T-helper 2 cell (primary cell): ENCODE results near the gene ZNF462.

Experiments used
- DNase-seq, 5 experiments: peaks; one replicate each; pipeline versions ENCODE4 v3.0.0 to v3.0.0-alpha.2; 2012 to 2022

The ZNF462 gene

DNA sequence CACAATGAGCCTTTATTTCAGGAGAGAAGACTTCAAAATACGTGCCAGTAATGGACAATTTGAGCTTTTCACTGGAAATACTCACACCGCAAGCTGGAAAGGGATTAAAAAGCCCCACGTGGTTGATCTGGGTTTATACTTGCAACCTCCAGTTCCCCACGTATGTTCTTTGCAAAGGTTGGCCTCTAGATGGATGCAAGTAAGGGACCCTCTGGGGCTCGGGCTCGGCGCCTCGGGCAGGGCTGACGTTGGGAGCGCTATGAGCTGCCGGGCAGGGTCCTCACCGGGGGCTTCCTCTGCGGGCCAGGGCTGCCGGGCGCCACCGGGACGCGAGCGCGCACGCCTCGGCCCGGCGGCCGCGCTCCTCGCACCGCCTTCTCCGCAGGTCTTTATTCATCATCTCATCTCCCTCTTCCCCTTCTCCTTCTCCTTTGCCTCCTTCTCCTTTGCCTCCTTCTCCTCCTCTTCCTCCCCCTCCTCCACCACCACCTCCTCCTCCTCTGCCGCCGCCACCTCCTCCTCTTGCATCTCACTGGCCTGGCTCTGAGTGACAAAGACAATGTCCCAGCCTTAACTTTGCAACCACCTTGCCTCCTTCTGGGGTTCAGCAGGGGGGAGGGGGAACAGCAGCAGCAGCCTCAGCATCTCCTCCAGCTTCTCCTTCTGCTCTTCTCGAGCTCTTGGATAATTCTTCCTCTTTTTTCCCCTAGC is 701 bp upstream of the ZNF462 start:
- no peak for DNase-seq

DNA sequence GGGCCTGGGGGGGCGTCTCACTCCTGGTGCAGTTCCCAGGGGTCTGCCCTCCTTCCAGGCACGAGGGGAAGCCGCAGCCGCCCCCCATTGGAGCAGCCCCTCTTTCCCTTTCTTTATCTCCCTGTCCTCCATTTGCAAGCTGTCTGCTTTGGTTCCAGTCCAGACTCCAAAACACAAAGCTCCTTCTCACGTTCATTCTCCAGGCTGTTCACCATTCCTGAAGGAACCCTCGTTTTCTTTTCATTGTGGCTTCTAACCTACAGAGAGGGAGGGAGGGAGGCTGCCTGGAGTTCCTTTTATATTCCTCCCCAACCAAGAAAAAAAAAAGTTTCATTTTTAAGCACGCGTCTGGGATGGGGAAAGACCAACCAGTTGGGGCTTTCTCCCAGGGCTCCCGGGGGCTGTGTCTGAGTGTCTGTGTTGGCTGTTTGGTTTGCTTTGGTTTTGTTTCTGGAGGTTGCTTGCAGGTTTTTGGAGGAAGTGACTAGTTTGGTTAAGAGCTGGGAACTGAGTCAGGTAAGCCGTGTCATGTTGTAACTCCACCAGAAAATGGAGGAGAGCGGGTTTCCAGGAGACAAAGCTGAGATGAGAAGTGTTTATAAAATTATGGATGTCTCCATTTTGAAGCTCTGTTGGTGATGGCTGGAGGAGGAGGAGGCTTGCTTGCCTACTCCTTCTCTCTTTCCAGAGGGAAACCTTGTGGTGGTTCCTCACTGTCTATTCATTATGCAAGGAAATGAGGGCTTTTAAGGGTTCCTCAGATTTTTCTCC is 1.6 kb downstream of the ZNF462 start:
- DNase-seq = no peak

DNA sequence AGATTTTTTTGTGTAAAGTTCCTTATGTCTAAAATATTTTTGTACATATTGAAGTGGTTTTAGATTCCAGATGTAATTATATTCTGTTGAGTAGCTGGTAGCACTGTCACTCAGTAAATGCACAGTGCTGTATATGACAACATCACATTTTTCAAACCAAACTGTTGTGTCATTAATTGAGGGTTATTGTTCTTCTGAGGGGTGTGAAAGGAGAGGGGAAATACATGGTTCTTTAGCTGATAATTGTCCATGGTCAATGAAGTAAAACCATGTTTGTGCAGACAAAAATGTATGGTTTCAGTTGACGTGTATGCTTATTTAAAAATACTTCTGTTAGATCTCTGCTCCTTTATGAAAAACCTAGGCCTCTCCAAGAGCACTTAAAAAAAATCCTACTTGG is 3.3 kb downstream of the ZNF462 start:
- no peak for DNase-seq

DNA sequence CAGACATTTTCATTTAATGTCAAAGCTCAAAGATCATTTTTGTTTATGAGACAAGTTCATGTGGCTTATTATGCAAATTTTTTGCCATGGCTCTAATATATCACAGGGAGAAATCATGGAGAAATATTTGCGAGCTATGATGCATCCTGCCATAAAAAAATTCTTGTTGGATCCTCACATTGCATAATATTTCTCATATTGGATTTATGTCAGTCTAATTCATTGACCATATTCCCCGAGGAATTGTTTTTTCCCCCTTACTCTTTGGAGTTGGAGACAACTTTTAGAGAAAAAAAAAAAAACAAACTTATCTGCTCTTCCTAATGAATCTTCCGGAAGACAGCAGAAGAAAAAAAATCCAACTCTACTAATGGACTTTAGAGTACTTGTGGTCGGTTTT is 4.3 kb downstream of the ZNF462 start:
- no peak for DNase-seq

DNA sequence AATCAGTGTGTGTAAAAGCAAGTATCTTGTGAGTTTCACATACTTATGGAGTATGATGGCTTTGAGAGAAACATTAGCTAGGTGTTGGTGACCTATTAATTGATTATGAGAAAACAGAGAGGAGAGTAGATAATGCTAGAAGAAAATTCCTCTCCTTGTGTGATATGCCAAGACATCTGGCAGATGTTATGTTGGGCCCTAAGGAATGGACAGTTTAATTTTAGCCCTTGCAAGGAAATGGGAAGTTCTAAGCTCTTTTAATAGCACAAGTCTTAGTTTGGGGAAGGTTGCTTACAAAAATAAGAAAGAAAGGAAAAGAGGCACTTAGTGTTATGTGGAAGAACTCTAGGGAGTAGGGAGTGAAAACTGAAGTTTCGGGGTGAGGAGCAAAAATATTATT is 5.1 kb downstream of the ZNF462 start:
- DNase-seq = no peak

DNA sequence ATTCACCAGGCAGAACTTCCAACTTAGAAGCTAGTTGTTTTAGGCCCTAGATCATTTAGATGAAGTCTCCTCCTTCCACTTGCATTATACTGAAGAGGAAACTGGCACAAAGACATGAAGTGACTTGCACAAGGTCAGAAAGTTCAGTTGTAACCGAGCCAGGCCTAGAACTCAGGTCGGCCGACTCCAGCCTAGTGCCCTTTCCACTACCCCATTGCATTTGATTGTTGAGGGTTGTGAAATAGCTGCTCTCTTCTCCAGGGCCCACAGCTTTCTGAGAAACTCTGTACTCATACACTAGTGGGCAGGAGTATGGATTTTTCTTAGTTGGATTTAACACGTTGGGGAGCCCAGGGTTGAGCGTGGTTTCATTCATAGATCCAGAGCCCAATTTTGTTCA is 5.6 kb downstream of the ZNF462 start:
- DNase-seq = no peak

DNA sequence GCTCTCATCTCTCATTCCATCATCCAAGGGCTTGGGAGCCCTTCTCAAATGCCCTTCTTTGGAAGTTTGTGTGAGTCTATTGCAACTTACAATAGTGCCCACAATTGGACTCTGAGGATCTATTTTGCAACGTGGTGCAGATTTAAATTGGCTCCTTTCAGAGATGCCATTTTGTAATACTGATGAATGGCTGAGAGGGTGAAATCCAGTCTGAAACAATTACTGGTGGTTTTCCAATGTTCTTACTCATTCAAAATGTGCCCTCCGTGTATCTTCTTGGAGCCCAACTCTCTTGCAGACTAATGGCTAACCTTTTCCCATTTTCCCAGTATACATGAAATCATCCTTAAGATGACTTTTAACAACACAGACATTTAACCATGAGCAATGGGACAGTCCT is 6.1 kb downstream of the ZNF462 start:
- no peak for DNase-seq

DNA sequence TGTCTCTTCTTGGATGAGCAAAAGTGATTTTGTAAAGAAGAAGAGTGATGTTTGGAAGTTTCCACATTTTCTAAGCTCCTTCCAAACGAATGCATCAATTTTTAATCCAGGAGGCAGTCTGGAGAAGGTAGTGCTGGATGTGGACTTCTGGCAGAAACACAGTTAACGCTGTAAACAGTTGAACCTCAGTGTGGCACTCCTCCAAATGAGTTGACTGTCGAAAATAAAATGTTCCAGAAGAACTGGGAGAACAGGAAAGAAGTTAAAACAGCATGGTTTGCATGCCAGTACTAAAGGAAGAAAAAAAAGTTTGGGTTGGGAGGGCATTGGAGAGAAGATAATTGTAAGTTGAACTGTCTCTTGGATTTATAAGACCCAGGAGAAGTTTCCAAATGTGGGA is 6.5 kb downstream of the ZNF462 start:
- DNase-seq = no peak

DNA sequence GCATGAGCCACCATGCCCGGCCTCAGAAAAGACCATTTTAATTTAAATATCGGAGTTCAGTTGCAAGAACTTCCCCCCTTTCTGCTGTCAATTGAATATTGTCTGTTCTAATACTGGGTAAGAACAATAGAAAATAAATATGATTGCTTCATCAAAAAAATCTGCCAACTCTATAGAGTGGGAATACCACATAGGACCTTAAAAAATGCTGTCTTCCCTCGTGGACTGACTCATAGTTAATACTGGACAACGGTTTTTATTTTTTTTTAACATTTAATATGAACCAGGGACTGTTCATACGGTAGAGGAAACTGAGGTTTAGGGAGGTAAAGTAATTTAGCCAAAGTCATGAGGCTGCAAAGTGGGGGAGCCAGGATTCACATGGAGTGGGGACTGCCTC is 9.7 kb downstream of the ZNF462 start:
- DNase-seq = no peak

DNA sequence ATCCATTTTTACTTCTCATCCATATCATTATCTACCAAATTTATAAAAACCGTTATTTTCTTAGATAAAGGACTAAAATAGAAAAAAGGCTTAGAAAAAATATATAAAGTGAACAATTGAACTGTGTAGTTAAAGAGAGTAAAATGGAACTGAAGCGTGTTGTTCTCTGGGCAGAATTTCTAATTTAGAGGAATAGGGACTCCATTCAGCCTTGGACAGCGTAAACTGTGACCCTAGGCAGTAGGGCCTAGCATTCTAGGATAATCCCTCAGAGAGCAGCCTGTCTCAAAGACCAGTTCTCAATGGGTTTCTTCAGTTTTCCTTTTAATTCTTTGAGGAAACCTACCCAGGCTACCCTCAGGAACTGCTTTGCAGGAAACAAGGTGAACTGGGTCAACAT is 11.1 kb downstream of the ZNF462 start:
- DNase-seq = no peak

DNA sequence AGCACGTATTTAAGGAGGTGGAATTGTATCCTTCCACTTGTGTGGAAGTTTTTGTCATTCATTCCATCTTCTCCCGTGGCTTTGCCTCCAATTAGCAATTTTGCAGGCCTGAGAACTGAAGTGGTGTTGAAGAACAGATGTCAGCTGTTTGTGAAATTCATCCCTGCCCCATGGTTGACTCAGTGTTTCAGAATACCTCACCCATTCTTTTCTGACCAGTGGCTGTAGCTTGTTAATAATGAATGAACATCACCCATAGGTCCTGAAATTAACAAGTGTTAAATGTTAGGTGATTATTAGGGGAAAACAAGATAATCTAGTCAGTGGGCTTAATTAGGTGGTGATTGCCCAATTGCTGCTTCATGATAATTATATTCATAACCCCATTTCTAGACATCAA is 11.7 kb downstream of the ZNF462 start:
- DNase-seq = no peak

DNA sequence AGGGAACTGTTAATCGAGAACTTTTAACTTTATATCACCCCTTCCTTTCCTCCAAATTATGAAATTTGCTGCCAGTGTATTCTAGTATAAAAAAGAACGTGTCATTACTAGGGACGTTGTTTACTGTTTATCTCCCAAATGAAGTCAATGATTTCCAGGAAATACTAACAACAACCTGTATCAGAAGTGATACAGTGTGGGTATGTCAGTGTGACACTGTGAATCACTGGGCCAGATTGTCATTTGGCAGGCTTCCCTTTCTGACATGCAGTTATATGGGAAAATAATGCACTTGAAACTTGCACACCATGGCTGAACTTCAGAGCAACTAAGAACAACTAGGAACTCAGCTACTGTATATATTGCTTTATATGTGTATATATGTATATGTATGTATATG is 12.6 kb downstream of the ZNF462 start:
- DNase-seq = no peak

DNA sequence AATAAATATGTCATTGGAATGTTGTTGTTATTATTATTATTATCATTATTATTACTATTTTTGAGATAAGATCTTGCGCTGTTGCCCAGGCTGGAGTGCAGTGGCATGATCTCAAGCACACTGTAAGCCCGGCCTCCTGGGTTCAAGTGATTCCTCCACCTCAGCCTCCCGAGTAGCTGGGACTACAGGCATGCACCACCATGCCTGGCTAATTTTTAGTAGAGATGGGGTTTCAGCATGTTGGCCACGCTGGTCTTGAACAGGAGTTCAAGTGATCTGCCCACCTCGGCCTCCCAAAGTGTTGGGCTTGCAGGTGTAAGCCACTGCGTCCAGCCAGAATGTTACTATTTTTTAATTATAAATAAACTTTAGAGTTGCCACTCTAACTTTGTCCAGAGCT is 14.4 kb downstream of the ZNF462 start:
- DNase-seq = no peak

DNA sequence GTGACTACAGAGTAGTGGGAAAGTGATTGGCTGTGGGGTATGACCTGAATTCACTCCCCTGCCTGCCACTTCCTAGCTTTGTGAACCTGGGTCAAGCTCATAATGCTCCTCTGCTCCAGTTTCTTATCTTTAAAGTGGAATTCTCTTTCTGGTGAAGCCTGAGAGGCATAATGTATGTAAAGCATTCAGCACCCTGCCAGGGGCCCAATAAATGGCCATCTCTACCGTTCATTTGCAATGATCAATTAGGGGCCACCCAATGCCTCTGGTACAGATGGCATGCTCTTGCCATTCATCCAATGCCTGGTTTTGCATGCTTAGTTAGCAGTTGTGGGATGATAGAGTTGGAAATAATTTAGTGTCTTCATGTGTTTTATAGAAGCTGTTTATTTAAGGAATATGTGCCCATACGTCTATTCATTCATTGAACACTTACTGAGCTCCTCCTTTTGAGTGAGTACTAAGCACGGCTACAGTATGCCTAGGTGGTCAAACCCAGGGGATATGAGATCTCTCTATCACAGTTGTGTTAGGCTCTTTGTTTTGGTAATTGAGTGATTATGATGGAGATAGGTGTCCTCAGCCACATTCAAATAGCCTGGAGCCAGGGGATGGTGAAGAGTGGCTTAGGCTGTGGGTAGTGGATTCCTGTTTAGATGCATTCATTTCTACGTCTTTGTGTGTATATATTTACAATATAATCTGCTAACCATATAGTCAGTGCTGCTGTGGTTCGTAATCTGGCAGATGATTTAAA is 15.3 kb downstream of the ZNF462 start:
- DNase-seq = no peak

DNA sequence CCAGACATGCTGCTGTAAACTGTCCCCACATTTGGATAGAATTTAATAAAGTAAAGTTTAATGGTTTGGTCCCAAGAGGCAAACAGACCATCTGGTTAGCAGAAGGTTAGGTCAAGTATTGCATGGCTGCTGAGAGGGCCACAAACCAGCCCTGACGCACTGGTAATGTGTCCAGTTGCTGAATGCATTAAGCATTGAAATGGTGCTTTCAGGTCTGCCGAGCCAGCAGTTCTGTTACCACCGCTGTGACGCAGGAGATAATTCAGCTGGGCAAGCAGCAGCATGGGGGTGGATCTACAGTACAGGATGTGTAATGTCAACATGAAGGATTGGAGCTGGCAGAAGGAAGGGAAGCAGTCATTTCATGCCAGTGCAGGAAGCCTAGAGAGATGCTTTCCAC is 16.0 kb downstream of the ZNF462 start:
- DNase-seq = peak in 1 of 5 experiments; percentile 24

DNA sequence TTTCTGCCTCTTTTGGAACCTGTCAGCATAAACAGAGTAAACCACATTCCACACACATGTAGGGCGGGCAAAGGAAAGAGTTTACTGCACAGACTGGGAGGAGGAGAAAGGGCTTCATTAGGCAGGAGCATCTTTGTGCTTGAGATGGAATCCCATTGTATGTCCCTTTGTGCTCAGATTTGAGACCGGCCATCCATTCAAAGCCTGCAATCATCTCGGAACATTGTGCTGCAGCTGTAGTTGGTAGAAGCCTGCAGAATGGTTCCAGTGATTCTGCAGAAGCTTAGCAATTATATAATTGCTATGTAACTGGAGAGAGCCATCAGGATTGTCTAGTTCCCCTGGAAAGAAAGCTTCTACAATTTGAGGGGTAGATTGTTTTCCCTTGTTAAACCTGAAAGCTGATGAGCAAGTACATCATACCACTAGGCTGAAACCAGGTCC is 16.5 kb downstream of the ZNF462 start:
- DNase-seq = no peak

DNA sequence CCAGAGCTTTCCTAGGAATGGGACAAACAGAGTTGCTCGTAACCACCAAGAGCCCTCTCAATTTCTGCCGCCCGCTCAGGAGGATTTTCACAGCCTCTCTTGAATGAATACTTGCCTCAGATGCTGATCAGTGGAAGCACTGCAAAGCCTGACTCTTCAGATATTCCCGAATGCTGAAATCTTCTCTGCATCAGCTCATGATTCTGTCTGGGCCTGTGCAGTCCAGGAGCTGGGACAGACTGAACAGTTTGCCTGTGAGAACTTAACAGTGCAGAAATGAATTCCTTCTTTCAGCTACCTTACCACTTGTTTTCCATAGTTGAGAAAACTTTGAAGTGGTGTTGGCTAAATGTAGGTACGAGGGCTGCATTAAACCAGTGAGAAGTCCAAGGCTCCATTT is 17.1 kb downstream of the ZNF462 start:
- DNase-seq = no peak

DNA sequence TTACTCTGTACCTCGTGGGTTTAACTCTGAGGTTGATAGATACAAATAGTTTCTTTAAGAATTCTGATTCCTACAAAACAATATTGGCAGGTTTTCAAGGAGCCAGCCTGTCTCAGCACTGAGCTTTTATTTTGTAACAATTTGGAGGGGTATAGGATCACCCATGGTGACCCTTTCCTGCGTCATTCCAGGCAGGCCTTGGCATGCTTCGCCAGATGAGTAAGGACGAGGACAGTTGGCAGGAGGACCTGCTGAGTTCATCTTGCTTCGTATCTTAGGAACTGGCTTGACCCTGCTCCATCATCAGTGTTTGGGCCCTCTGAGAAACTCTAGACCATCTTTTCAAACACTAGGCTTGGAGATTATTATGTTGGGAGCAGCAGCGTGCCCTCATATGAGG is 17.9 kb downstream of the ZNF462 start:
- no peak for DNase-seq

DNA sequence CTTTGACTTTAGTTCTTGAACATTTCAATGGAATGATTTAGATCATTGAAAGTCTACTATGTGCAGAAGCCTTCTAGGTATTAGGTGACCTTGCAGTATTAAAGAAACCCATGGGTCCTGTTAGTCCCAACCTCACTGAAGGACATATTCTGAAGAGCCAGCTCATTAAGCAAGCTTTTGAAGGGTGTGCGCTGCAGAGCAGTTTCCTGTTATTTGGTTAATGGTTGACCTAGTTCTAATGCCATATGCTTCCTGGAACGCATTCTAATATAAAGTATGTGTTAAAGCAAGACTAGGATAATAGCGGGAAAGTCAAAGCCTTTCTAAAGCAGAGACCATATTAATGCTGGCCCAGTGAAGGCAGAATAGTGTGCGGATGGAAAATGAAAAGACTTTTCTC is 20.1 kb downstream of the ZNF462 start:
- DNase-seq = no peak

DNA sequence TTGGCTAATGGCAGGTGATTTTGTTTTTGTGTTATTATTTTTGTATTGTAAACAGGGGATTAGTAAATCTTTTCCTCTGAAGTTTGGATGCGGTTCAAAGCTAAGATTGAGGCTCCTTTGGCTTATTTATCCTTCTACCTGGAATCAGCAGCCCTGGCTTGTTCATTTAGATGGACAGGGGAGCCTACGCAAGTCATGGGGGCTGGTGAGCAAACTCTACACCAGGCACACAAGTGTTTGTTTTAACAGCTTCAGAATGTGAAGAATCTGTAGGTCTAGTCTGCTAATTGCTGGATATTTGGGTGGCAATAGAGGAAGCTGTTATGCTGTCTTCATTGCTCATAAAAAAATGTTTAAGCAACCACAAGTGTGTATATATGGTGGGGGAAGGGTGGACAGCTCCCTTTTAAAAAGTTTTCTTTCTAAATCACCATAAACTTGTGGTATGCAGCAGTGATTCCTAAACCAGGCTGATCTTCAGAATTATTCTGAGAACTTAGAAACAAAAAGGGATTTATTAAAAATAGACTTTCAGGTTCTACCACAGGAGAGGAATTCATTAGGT is 20.7 kb downstream of the ZNF462 start:
- no peak for DNase-seq

DNA sequence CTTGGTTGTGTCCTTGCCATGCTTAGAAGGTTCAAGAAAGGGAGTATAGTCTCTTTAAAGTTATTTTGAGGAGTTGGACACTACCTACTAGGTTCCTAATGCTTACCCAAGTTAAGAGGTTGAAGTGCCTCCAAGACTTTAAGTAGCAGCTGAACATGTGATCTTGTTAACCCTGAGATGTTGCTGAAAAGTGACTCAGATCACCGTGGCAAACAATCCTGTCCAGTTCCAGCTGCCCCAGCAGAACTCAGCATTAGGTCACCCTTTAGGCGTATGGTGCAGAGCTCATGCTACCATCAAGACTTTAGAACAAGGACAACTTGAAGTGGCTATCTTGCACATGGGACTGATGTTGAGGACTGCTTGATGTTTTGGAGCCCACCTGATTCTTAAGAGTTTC is 22.5 kb downstream of the ZNF462 start:
- DNase-seq = no peak

DNA sequence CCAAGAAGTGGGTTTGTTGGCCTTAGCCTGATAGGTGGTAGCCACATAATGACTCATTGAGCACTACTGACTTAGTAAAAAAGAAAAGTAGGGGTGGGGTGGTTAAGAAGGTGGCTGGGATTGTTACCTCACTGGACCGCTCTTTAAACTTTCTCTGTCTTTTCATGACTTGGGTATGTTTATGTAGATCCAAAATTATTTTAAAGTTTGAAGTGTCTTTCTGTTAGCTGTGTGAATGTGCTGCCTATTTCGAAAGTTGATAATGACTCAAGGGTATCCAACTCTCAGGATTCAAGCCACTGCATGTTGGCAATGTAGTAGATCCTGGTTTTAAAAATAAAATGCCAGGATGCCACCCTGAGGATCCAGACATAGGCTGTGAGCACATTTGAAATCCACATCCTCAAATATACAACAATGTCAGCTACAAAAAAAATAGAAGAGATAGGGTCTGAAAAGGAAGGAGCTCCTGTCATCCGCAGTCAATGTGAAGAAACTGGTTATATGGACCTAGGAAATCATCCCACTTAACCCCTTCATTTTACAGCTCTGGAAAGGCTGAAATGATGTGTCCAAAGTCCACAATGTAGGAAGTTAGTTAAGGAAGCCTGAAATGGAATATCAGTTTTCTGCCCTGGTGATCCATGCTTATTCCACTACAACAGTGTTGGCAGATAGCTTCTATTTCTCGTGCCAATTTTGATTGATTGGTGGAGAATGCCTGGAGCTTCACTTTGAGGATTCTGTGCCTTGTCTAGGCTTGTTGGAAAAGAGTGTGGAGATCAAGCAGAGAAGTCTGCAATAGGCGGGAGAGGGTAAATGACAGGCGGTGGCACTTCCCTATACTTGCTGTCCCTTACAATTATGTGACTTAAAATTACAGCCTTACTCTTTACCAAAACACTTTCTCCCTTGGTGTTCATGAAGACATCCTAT is 23.4 kb downstream of the ZNF462 start:
- no peak for DNase-seq
